Hepatocyte (in vitro differentiated cells): ENCODE measurements around the gene RASGEF1C. TPM values are rescaled to one million over a fixed set of nuclear protein-coding genes. Genes with fewer than 3 reads are reported as not detected.

Experiments
- DNase-seq: peaks from one replicate; pipeline ENCODE4 v3.0.0-alpha.2; 2016; ENCODE audit warnings: low spot score
- H2AFZ ChIP-seq: fragments of 200-600 bp; sonication (generic); 2 replicates; pipeline ENCODE4 v1.6.0; 2016; ENCODE audit warnings: antibody characterized with exemption, mild to moderate bottlenecking
- H3K27ac ChIP-seq: fragments of 200-600 bp; sonication (generic); 2 replicates; pipeline ENCODE4 v1.5.1; 2016; ENCODE audit warnings: mild to moderate bottlenecking
- H3K27me3 ChIP-seq: fragments of 200-600 bp; sonication (generic); 2 replicates; pipeline ENCODE4 v1.6.1; 2016
- H3K36me3 ChIP-seq: fragments of 200-600 bp; sonication (generic); replicated peaks from 2 replicates; pipeline ENCODE4 v1.5.1; 2016; ENCODE audit warnings: low read depth; ENCODE audit not compliant: insufficient read depth
- H3K4me1 ChIP-seq: fragments of 200-600 bp; sonication (generic); 2 replicates; pipeline ENCODE4 v1.5.1; 2016; ENCODE audit warnings: mild to moderate bottlenecking, moderate library complexity; ENCODE audit not compliant: insufficient read depth
- H3K4me2 ChIP-seq: fragments of 200-600 bp; sonication (generic); 2 replicates; pipeline ENCODE4 v1.6.0; 2016
- H3K4me3 ChIP-seq: fragments of 200-600 bp; sonication (generic); 2 replicates; pipeline ENCODE4 v1.5.1; 2016; ENCODE audit warnings: mild to moderate bottlenecking
- H3K79me2 ChIP-seq: fragments of 200-600 bp; sonication (generic); 2 replicates; pipeline ENCODE4 v1.6.0; 2017; ENCODE audit warnings: mild to moderate bottlenecking
- H3K9me2 ChIP-seq: fragments of 200-600 bp; sonication (generic); replicated peaks from 2 replicates; pipeline ENCODE4 v1.6.0; 2017; ENCODE audit warnings: mild to moderate bottlenecking; ENCODE audit not compliant: insufficient read depth
- H3K9me3 ChIP-seq: fragments of 200-600 bp; sonication (generic); 2 replicates; pipeline ENCODE4 v1.5.1; 2016; ENCODE audit warnings: low read depth, mild to moderate bottlenecking
- H4K20me1 ChIP-seq: fragments of 200-600 bp; sonication (generic); 2 replicates; pipeline ENCODE4 v1.6.0; 2016; ENCODE audit warnings: mild to moderate bottlenecking; ENCODE audit not compliant: insufficient read depth, poor library complexity, severe bottlenecking
- CTCF ChIP-seq: fragments of 200-600 bp; sonication (generic); IDR thresholded peaks from 2 replicates; pipeline ENCODE4 v1.5.1; 2016; ENCODE audit warnings: antibody characterized with exemption, mild to moderate bottlenecking; ENCODE audit not compliant: poor library complexity
- EZH2 ChIP-seq: fragments of 200-600 bp; sonication (generic); IDR thresholded peaks from 2 replicates; pipeline ENCODE4 v1.6.1; 2016; ENCODE audit warnings: antibody characterized with exemption, mild to moderate bottlenecking, borderline replicate concordance
- EZH2phosphoT487 ChIP-seq: fragments of 200-600 bp; sonication (generic); IDR thresholded peaks from one replicate; pipeline ENCODE4 v1.6.1; 2018; ENCODE audit warnings: antibody characterized with exemption, mild to moderate bottlenecking, low read depth, moderate library complexity; ENCODE audit not compliant: unreplicated experiment, severe bottlenecking
- WGBS: methylation state at CpG from one replicate; pipeline ENCODE4 v1.1.6; 2016; ENCODE audit warnings: low lambda C conversion rate; ENCODE audit errors: missing lambda C conversion rate; 5-methylcytosine and 5-hydroxymethylcytosine counted together
- polyA plus RNA-seq: library from polyadenylated mRNA; unstranded; fragments of >200 nt; fragmentation: Nextera tagmentation; extraction: Ambion mirVana; gene quantifications from 2 replicates; pipeline ENCODE4 v1.2.1, GENCODE V29; 2016
- total RNA-seq: library from RNA; depleted of rRNA; stranded (reverse); fragments of >200 nt; gene quantifications from 2 replicates; pipeline ENCODE4 v1.2.3, GENCODE V29; 2014

RASGEF1C gene
- total and polyA plus RNA-seq, 2 experiments from 2014 or later = not detected

GRCh38 chr5:180193749-180194375, 15.1 kb downstream of the RASGEF1C start:
- no peak for DNase-seq
- Histone ChIP-seq H3K36me3 (no peaks in the 10 kb centered on the region), H3K9me2 (no peaks in the 10 kb centered on the region), H3K4me2 (no peak overlapping the region), H2AFZ (no peak overlapping the region), H3K4me1 (no peaks in the 10 kb centered on the region), H3K4me3 (no peak overlapping the region), H3K27me3 (no peaks in the 10 kb centered on the region), H3K79me2 (no peaks in the 10 kb centered on the region), H3K27ac (no peak overlapping the region), H3K9me3 (no peaks in the 10 kb centered on the region), H4K20me1 (no peaks in the 10 kb centered on the region)
- 92% methylated on average over 24 of the region's 24 CpGs for WGBS
- TF ChIP-seq EZH2 (no peak), CTCF (no peak), EZH2phosphoT487 (no peak)

- Histone ChIP-seq H3K4me2 (no peak overlapping the region), H2AFZ (no peak overlapping the region), H3K4me3 (no peak overlapping the region), H3K36me3 (no peaks in the 10 kb centered on the region), H3K9me2 (no peaks in the 10 kb centered on the region), H3K4me1 (no peaks in the 10 kb centered on the region), H3K9me3 (no peaks in the 10 kb centered on the region), H3K79me2 (no peaks in the 10 kb centered on the region), H3K27me3 (no peaks in the 10 kb centered on the region), H3K27ac (no peak overlapping the region), H4K20me1 (no peaks in the 10 kb centered on the region)
- DNase-seq = no peak
- 79% methylated on average over 6 of the region's 6 CpGs for WGBS
- no peak for TF ChIP-seq CTCF
- TF ChIP-seq EZH2 = no peak
- TF ChIP-seq EZH2phosphoT487 = no peak
Measured at GRCh38 chr5:180191716-180192115, 17.3 kb downstream of the RASGEF1C start.

DNA sequence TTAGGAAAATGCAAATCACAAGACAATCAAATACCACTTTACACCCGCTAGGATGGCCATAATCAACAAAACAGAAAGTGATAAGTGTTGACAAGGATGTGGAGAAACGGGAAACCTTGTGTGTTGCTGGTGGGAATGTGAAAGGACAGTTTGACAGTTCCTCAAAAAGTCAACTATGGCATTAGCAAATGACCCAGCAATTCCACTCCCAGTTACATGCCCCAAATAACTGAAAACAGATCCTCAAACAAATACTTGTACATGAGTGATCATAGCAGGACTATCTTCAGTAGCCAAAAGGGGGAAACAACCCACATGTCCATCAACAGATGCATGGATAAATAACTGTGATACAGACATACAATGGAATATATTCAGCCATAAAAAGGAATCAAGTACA, 21.2 kb downstream of the RASGEF1C start:
- TF ChIP-seq CTCF (no peak), EZH2 (no peak), EZH2phosphoT487 (no peak)
- H2AFZ ChIP-seq = no peak overlapping the region
- H3K79me2 ChIP-seq = no peaks in the 10 kb centered on the region
- no peaks in the 10 kb centered on the region for H3K9me2 ChIP-seq
- WGBS = 75% methylated on average over 2 of the region's 2 CpGs
- no peak for DNase-seq
- no peaks in the 10 kb centered on the region for H3K4me1 ChIP-seq
- H3K4me2 ChIP-seq = no peak overlapping the region
- no peaks in the 10 kb centered on the region for H3K9me3 ChIP-seq
- H3K4me3 ChIP-seq = no peak overlapping the region
- no peaks in the 10 kb centered on the region for H4K20me1 ChIP-seq
- no peaks in the 10 kb centered on the region for H3K36me3 ChIP-seq
- H3K27ac ChIP-seq = no peak overlapping the region
- no peaks in the 10 kb centered on the region for H3K27me3 ChIP-seq

DNA sequence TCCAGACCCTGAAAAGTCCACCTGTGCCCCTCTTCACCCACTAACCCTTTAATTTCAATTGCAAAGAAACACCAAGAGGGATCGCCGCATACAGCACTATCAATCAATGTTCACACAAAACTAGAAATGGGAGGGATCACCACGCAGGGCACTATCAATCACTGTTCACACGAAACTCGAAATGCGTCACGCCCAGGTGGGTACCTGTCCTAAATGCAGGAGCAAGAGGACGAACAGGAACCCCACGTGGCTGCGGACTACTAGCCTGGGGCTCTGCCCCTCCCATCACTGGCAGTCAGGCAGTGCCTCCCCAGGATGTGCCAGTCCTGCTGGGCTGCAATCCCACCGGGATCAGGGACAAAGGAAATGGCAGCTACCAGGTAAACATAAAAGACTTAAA, 28.2 kb downstream of the RASGEF1C start:
- Histone ChIP-seq H3K27me3 (no peaks in the 10 kb centered on the region), H4K20me1 (no peaks in the 10 kb centered on the region), H3K9me2 (no peaks in the 10 kb centered on the region), H3K4me3 (no peak overlapping the region), H3K36me3 (no peaks in the 10 kb centered on the region), H3K9me3 (no peaks in the 10 kb centered on the region), H3K4me2 (no peak overlapping the region), H2AFZ (no peak overlapping the region), H3K79me2 (no peaks in the 10 kb centered on the region), H3K27ac (no peak overlapping the region), H3K4me1 (no peaks in the 10 kb centered on the region)
- no peak for DNase-seq
- 88% methylated on average over 11 of the region's 11 CpGs for WGBS
- TF ChIP-seq CTCF = no peak
- no peak for TF ChIP-seq EZH2phosphoT487
- no peak for TF ChIP-seq EZH2
